IPS DF 4.7 (cell line): ENCODE results near the gene APOL1.
"Not testable (repeated sequence)": the region's sequence is repeated elsewhere in the genome, so short reads cannot be mapped to it uniquely, and the experiment has no call there.

Experiments used
- DNase-seq: peaks from one replicate; pipeline ENCODE4 v3.0.0-alpha.2; 2013; ENCODE audit warnings: low spot score; ENCODE audit errors: extremely low read depth

The APOL1 gene

DNA sequence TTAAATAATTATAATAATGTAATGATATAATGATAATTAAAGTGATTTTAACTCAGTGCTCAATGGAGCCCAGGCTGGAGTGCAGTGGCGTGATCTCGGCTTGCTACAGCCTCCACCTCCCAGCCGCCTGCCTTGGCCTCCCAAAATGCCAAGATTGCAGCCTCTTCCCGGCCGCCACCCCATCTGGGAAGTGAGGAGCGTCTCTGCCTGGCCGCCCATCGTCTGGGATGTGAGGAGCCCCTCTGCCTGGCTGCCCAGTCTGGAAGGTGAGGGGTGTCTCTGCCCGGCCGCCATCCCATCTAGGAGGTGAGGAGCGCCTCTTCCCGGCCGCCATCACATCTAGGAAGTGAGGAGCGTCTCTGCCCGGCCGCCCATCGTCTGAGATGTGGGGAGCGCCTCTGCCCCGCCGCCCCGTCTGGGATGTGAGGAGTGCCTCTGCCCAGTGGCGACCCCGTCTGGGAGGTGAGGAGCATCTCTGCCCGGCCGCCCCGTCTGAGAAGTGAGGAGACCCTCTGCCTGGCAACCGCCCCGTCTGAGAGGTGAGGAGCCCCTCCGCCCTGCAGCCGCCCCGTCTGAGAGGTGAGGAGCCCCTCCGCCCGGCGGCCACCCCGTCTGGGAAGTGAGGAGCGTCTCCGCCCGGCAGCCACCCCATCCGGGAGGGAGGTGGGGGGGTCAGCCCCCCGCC is 37.6 kb downstream of the APOL1 start:
- not testable (repeated sequence) for DNase-seq

- no peak for DNase-seq
Measured at GRCh38 chr22:36291831-36292740, 39.2 kb downstream of the APOL1 start.

GRCh38 chr22:36292823-36293530 is 40.0 kb downstream of the APOL1 start:
- DNase-seq: no peak

- DNase-seq: no peak
Measured at GRCh38 chr22:36293606-36294292, 40.8 kb downstream of the APOL1 start.

DNA sequence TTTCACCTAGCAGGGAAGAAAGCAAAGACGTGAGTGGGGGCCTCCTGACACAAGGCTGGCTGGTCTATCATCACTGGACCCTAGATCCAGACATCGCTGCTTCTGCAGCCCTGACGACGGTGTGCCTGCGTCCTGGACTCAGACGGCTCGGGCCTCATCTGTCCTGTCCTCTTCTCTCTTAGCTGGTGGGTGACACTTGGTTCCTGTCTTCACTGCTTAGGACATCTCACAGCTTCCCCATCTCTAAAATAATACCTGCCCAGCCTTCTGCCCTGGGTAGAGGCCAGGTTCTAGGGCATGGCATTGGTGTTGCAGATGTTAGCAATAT is 41.3 kb downstream of the APOL1 start:
- DNase-seq: no peak

GRCh38 chr22:36294801-36295200 is 41.9 kb downstream of the APOL1 start:
- no peak for DNase-seq

- DNase-seq: no peak
Measured at GRCh38 chr22:36295247-36295646, 42.3 kb downstream of the APOL1 start.

DNA sequence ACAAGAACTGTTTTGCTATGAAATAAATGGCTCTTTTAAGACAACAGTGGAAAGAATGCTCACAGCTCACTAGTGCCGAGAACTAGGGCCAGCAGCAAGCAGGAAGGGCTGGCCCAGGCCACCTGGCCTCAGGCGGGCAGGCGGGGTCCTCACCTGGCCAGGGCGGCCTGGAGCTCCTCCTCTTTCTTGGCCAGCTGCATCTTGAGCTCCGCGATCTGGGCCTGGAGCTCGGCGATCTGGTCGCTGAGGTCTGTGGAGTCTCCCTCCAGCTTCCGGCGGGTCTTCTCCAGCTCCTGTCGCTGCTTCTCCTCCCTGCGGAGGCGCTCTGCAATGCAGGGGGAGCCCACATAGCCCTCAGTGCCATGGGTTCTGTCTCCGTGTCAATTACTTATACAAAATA is 43.8 kb downstream of the APOL1 start:
- DNase-seq: no peak

DNA sequence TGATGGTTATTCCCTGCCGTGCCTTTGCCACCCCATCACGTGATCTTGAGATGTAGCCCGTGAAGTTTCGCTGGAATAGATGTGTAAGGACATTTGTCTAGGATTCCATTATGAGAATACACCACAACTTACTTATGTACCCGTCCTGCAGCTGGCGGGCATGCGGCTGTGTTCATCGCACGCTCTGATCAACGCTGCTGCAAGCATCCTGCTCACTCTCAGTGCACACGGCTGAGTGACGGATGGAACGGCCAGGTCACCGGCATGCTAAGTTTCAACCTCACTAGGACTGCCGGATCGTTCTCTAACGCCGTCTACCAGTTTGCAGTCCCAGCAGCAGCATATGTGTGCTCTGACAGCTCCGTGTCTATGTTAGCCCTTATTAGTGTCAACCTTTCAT is 44.6 kb downstream of the APOL1 start:
- no peak for DNase-seq

GRCh38 chr22:36298118-36298517 is 45.2 kb downstream of the APOL1 start:
- DNase-seq: no peak

- no peak for DNase-seq
Measured at GRCh38 chr22:36298601-36299000, 45.7 kb downstream of the APOL1 start.

DNA sequence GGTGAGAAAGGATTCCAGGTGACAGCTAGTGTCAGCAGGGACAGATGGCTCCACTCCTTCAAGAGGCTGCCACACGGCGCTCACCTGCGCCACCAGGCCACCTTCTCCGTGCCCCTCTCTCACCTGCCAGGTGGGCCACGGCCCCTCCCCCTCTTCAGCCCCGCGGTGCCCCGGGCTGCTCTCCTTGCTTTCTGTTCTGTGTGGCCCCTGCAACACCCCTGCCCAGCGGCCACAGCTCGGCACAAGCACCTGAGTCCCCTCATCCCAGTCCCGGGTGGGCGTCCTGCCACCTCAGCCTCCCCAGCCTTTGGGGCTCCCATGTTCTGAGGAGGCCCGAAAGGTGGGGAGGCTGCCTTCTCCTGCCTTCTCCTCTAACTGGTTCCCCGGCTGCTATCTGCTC is 46.4 kb downstream of the APOL1 start:
- no peak for DNase-seq

- no peak for DNase-seq
Measured at GRCh38 chr22:36299911-36300310, 47.0 kb downstream of the APOL1 start.

- DNase-seq: no peak
Measured at GRCh38 chr22:36300396-36301212, 47.7 kb downstream of the APOL1 start.

DNA sequence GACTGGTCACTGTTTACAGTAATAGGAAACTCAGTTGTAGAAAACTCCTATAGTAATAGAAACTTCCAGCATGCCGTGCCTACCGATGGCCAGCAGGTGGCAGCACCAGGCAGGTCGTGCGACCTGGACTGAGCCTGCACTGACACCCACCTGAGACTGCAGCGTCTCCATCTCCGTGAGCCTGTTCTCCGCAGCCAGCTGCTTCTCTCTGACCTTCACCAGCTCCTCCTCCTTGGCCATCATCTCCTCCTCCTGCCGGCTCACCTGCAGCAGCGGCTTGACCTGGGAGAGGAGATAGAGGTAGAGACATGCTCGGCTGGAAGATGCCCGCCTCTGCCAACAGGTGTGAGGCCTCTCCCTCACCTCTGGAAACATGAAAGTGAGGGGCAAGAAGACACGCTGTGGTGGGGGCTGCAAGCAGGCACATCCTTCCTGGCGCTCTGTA is 48.5 kb downstream of the APOL1 start:
- peak; percentile 60 for DNase-seq

GRCh38 chr22:36301851-36302250 is 48.9 kb downstream of the APOL1 start:
- no peak for DNase-seq

DNA sequence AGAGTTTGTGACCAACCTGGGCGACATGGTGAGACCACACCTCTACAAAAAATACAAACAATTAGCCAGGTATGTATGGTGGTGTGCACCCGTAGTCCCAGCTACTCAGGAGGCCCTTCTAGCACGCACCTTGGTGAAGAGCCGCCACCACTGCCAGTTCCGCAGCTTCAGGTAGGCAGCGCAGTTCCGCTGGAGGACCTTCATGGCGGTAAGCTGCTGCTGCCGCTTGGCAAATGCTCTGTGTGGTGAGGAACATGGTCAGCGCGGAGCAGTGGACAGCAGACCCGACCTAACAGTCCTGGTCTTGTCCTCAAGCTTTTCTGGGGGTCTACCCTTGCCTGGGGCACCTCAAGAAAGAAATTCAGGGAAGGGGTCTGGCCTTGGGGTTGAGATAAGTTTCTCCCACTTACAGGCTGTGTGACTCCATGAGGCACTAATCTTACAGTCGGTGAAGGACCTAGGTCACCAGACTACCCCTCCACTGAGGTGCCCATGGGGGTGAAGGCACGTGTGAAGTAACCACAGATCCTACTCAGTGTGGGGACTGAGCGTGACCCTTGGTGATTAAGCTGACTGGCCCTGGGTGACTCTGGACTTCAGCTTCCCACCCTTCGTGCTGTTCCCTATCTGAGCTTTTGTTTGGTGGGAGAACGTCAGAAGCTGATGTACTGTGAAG is 49.6 kb downstream of the APOL1 start:
- no peak for DNase-seq

DNA sequence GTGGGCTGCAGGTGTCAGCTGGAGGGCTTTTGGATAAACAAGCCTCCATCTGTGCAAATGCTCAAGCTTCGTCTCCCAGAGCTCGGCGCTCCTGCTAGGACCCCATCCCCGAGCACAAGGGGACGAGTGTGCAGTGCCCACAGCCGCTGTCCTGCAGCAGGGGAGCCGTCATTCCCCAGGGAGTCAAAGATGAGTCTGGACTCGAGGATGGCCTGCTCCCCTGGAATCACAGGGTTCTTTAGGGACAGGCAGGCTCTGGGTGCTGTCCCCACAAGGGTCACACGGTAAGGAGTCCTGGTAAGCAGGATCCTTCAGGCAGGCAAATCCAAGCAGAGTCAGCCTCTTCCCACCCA is 50.2 kb downstream of the APOL1 start:
- no peak for DNase-seq

GRCh38 chr22:36303874-36304273 is 50.9 kb downstream of the APOL1 start:
- no peak for DNase-seq

DNA sequence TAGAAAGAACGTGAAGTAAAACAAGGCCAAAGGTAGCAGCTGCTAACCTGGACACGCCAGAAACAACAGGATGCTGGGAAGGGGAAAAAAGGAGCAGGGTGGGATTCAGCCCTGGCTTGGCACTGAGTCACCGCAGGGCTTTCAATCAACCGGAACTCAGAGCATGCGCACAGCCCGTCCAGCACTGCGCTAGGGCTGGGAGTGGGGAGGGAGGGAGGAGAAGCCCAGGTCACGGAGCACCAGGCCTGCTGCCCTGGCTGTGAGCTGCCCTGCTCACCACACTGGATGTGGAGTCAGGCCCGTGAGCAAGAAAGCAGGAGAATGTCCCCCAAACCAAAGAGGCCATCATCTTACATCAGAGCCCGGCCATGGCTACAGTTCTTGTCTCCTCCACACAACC is 51.5 kb downstream of the APOL1 start:
- no peak for DNase-seq
